Measurements from ENCODE around the gene PNRC1. TPM values are rescaled to one million over a fixed set of nuclear protein-coding genes. Genes with fewer than 3 reads are reported as not detected.

Gene PNRC1
- total RNA-seq, 6 donors from 2014 or later: 96.4 to 238 (median 167) TPM

- peak overlapping the region in 2 of 4 donors; percentile 17 to 44 for H3K27ac ChIP-seq
- WGBS, 2 donors: 81 to 86% methylated on average over 8 of the region's 8 CpGs
These were observed 36.1 kb upstream of the PNRC1 start for GRCh38 chr6:89044328-89045010.

DNA sequence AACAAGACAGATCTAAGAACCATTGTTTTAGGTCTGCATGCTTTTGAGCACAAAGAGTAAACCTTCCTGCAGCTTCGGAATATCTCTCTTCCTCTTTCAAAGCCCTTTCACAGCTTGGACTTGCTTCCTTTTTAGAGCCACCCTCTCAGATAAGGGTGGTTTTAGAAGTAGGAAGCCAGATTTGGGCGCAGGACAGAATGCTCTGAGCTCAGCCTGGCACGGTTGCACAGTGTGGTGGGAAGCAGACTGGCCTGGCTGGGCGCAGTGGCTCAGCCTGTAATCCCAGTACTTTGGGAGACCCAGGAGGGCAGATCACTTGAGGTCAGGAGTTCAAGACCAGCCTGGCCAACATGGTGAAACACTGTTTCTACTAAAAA lies 35.6 kb upstream of the PNRC1 start:
- Histone ChIP-seq H3K4me1 (peaks cover under 1 to 9% (median 4%) of the 10 kb centered on the region in 4 donors), H3K4me3 (no peak overlapping the region), H3K27me3 (no peaks in the 10 kb centered on the region), H3K9me3 (no peaks in the 10 kb centered on the region), H3K27ac (peak overlapping the region in 3 of 4 donors; percentile 17 to 44 (median 27)), H3K36me3 (no peaks in the 10 kb centered on the region)
- peak; percentile 25 to 54 for DNase-seq
- peak; percentile 64 to 83 for ATAC-seq (ENCODE audit: low FRiP score in 2 of 2)
- TF ChIP-seq CTCF (IDR thresholded peaks at IDR 0.05): no peak
- TF ChIP-seq POLR2A (IDR thresholded peaks at IDR 0.05): no peak
- TF ChIP-seq POLR2AphosphoS5 (IDR thresholded peaks at IDR 0.05): no peak
- no peak for TF ChIP-seq EP300 (IDR thresholded peaks at IDR 0.05)
- 31 to 38% methylated on average over 2 to 4 of the region's 4 CpGs for WGBS, 2 donors

More at GRCh38 chr6:89044328-89045010, 36.1 kb upstream of the PNRC1 start:
- Histone ChIP-seq H3K36me3 (no peaks in the 10 kb centered on the region), H3K9me3 (no peaks in the 10 kb centered on the region), H3K4me3 (no peak overlapping the region), H3K4me1 (peaks cover 0 to 9% (median 2%) of the 10 kb centered on the region in 4 donors), H3K27me3 (no peaks in the 10 kb centered on the region)
- DNase-seq: no peak
- no peak for TF ChIP-seq CTCF (IDR thresholded peaks at IDR 0.05)
- TF ChIP-seq POLR2A (IDR thresholded peaks at IDR 0.05): no peak
- no peak for TF ChIP-seq POLR2AphosphoS5 (IDR thresholded peaks at IDR 0.05)
- no peak for TF ChIP-seq EP300 (IDR thresholded peaks at IDR 0.05)
- ATAC-seq (ENCODE audit: low FRiP score in 2 of 2): no peak

GRCh38 chr6:89045576-89045975 lies 35.0 kb upstream of the PNRC1 start:
- no peaks in the 10 kb centered on the region for H3K27me3 ChIP-seq
- ATAC-seq (ENCODE audit: low FRiP score in 2 of 2) (no peak), DNase-seq (no peak)
- TF ChIP-seq EP300 (IDR thresholded peaks at IDR 0.05) (no peak), POLR2A (IDR thresholded peaks at IDR 0.05) (no peak), CTCF (IDR thresholded peaks at IDR 0.05) (no peak), POLR2AphosphoS5 (IDR thresholded peaks at IDR 0.05) (no peak)
- peak overlapping the region in 2 of 4 donors; percentile 27 to 44 for H3K27ac ChIP-seq
- H3K4me3 ChIP-seq: no peak overlapping the region
- no peaks in the 10 kb centered on the region for H3K9me3 ChIP-seq
- H3K4me1 ChIP-seq: peaks cover 4 to 13% (median 7%) of the 10 kb centered on the region in 4 donors
- 87 to 88% methylated on average over 5 of the region's 5 CpGs for WGBS, 2 donors
- H3K36me3 ChIP-seq: no peaks in the 10 kb centered on the region

GRCh38 chr6:89047473-89047872 lies 33.1 kb upstream of the PNRC1 start:
- peaks cover 8 to 18% (median 10%) of the 10 kb centered on the region in 4 donors for H3K4me1 ChIP-seq
- TF ChIP-seq POLR2AphosphoS5 (IDR thresholded peaks at IDR 0.05) (no peak), POLR2A (IDR thresholded peaks at IDR 0.05) (no peak), CTCF (IDR thresholded peaks at IDR 0.05) (no peak), EP300 (IDR thresholded peaks at IDR 0.05) (no peak)
- ATAC-seq (ENCODE audit: low FRiP score in 2 of 2) (no peak), DNase-seq (no peak)
- H3K27me3 ChIP-seq: no peaks in the 10 kb centered on the region
- H3K36me3 ChIP-seq: no peaks in the 10 kb centered on the region
- H3K9me3 ChIP-seq: no peaks in the 10 kb centered on the region
- no peak overlapping the region for H3K4me3 ChIP-seq
- 49 to 53% methylated on average over 4 of the region's 4 CpGs for WGBS, 2 donors
- H3K27ac ChIP-seq: no peak overlapping the region
